GM23248 (cell line): ENCODE results near the gene TUBB2A. TPM values are rescaled to one million over a fixed set of nuclear protein-coding genes. Genes with fewer than 3 reads are reported as not detected.

ENCODE experiments used
- DNase-seq: peaks from one replicate; pipeline ENCODE4 v3.0.0-alpha.2; 2015
- H2AFZ ChIP-seq: fragments of 200-600 bp; sonication (generic); 2 replicates; pipeline ENCODE4 v1.6.1; 2016; ENCODE audit warnings: antibody characterized with exemption
- H3F3A ChIP-seq: fragments of 200-600 bp; sonication (generic); 2 replicates; pipeline ENCODE4 v1.6.1; 2016; ENCODE audit warnings: mild to moderate bottlenecking, antibody characterized with exemption, mixed run types; ENCODE audit not compliant: insufficient read depth
- H3K27ac ChIP-seq: fragments of 200-600 bp; sonication (generic); 2 replicates; pipeline ENCODE4 v1.5.1; 2016; ENCODE audit warnings: mild to moderate bottlenecking
- H3K27me3 ChIP-seq: fragments of 200-600 bp; sonication (generic); replicated peaks from 2 replicates; pipeline ENCODE4 v1.6.1; 2016; ENCODE audit warnings: mild to moderate bottlenecking; ENCODE audit not compliant: insufficient read depth
- H3K36me3 ChIP-seq: fragments of 200-600 bp; sonication (generic); 2 replicates; pipeline ENCODE4 v1.6.1; 2016; ENCODE audit warnings: low read depth, mild to moderate bottlenecking
- H3K4me1 ChIP-seq: fragments of 200-600 bp; sonication (generic); 2 replicates; pipeline ENCODE4 v1.6.1; 2016; ENCODE audit warnings: mild to moderate bottlenecking; ENCODE audit not compliant: insufficient read depth
- H3K4me2 ChIP-seq: fragments of 200-600 bp; sonication (generic); one replicate; pipeline ENCODE4 v1.6.1; 2016; ENCODE audit warnings: mild to moderate bottlenecking; ENCODE audit not compliant: unreplicated experiment
- H3K4me3 ChIP-seq: fragments of 200-600 bp; sonication (generic); 2 replicates; pipeline ENCODE4 v1.5.1; 2016; ENCODE audit warnings: mild to moderate bottlenecking
- H3K79me2 ChIP-seq: fragments of 200-600 bp; sonication (generic); 2 replicates; pipeline ENCODE4 v1.6.1; 2016; ENCODE audit warnings: mild to moderate bottlenecking; ENCODE audit not compliant: insufficient read depth
- H3K9ac ChIP-seq: fragments of 200-600 bp; sonication (generic); 2 replicates; pipeline ENCODE4 v1.6.1; 2016; ENCODE audit warnings: mild to moderate bottlenecking
- H3K9me2 ChIP-seq: fragments of 200-600 bp; sonication (generic); 2 replicates; pipeline ENCODE4 v1.6.1; 2016; ENCODE audit warnings: mixed run types, mild to moderate bottlenecking, moderate library complexity; ENCODE audit not compliant: insufficient read depth
- H3K9me3 ChIP-seq: fragments of 200-600 bp; sonication (generic); one replicate; pipeline ENCODE4 v1.6.1; 2017; ENCODE audit warnings: low read depth
- H4K20me1 ChIP-seq: fragments of 200-600 bp; sonication (generic); 2 replicates; pipeline ENCODE4 v1.6.0; 2016; ENCODE audit not compliant: insufficient read depth
- EZH2 ChIP-seq: fragments of 200-600 bp; sonication (generic); IDR thresholded peaks from 2 replicates; pipeline ENCODE4 v1.6.1; 2018; ENCODE audit warnings: antibody characterized with exemption, mild to moderate bottlenecking; ENCODE audit not compliant: insufficient read depth, poor library complexity, severe bottlenecking
- EZH2phosphoT487 ChIP-seq: fragments of 200-600 bp; sonication (generic); IDR thresholded peaks from 2 replicates; pipeline ENCODE4 v1.6.1; 2018; ENCODE audit warnings: antibody characterized with exemption, moderate library complexity, mild to moderate bottlenecking, low read depth; ENCODE audit not compliant: insufficient read depth
- WGBS, 2 experiments: methylation state at CpG; one replicate each; pipeline ENCODE4 v1.1.6; 2015 to 2017; ENCODE audit warnings: low lambda C conversion rate in 2 of 2, low coverage in 1 of 2; ENCODE audit errors: missing lambda C conversion rate in 2 of 2; 5-methylcytosine and 5-hydroxymethylcytosine counted together
- in situ Hi-C: fragments of 300-500 bp; cut with MboI; formaldehyde crosslinking; loops from 2 replicates; pipeline ENCODE4 v1.15.0; 2020
- polyA plus RNA-seq: library from polyadenylated mRNA; unstranded; fragments of >200 nt; fragmentation: Nextera tagmentation; extraction: Ambion mirVana; gene quantifications from 2 replicates; pipeline ENCODE4 v1.2.1, GENCODE V29; 2016
- total RNA-seq: library from RNA; depleted of rRNA; stranded (reverse); fragments of >200 nt; shearing (Covaris generic); gene quantifications from 2 replicates; pipeline ENCODE4 v1.2.3, GENCODE V29; 2014; rRNA removed

Gene TUBB2A
- total RNA-seq, result 163 and 190 TPM in 2 replicates
- 190 and 195 TPM in 2 replicates for polyA plus RNA-seq

DNA sequence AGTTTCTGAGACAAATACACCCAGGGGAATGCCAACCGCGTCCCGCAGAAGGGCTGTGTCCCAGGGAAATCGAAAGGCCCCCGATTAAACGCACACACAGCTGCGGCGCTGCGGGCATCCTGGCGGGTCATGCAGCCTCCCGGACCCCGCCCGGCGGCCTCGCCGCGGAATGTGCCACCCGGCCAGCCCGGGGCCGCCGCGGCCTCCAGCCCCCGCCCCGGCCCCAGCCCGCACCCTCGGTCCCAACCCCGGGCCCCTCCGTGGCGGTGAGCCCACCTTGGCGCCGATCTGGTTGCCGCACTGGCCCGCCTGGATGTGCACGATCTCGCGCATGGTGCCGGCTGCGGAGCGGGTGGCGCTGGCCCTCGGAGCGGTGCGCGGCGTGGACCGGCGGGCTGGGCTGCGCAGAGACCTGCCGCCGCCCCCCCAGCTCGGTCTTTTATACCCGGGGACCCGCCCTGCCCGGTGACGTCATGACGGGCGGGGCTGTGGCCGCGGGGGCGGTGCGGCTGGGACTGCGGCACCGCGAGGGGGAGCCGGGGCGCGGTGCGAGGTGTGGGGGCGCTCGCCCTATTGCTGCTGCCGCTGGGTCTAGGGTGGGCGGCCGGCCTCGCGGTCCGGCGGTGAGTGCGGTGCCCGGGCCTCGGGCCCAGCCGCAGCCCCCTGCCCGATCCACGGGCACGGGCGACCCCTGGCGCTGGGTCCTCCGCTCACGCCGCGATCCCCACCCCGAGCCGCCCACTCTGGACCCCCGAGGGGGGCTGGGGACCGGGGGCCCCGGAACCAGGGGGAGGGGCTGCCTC lies at the start of gene TUBB2A:
TSS of gene TUBB2A (minus strand) at position 414 of the 803 bp plus-strand sequence. CDS start at position 333, 81 bp downstream.
- H3K9me2 ChIP-seq, result no peaks in the 10 kb centered on the region
- 0 to 1% methylated on average over 34 to 65 of the region's 95 CpGs for WGBS, 2 experiments
- in situ Hi-C loops, result no loop called here

DNA sequence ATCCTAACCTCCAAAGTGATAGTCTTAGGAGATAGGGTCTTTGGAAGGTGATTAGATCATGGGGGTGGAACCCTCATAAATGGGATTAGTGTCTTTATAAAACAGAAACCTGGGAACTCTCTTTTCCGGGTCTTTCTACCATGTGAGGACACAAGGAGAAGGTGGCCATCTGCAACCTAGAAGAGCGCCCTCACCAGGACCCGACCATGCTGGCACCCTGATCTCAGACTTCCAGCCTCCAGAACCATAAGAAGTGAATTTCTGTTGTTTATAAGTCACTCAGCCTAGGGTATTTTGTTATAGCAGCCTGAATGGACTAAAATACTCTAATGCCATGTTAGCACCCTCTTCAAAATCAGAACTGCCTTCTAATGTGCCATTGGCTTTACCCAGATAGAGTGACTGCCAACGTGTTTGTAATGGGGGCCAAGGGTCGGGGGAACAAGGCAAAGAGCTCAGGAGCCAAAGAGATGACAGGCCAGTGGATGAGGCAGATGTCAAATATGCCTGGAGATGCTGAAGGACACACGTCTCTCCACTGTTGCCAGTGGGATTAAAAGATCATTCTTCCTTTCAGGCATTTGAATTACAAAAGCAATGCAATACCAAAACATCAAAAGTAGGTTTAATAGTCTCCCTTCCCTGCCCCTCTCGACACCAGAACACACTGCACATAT lies 49.1 kb upstream of the TUBB2A start:
- peaks cover 28% of the 10 kb centered on the region for H3F3A ChIP-seq
- peak overlapping the region; percentile 83 for H3K27ac ChIP-seq
- no peaks in the 10 kb centered on the region for H3K36me3 ChIP-seq
- no peaks in the 10 kb centered on the region for H4K20me1 ChIP-seq
- DNase-seq, result no peak
- no peak overlapping the region for H3K4me3 ChIP-seq
- H3K4me1 ChIP-seq, result peaks cover 39% of the 10 kb centered on the region
- TF ChIP-seq EZH2phosphoT487 (no peak), EZH2 (no peak)
- no peaks in the 10 kb centered on the region for H3K27me3 ChIP-seq
- in situ Hi-C loops, result no loop called here
- no peaks in the 10 kb centered on the region for H3K79me2 ChIP-seq
- H3K9me3 ChIP-seq, result no peaks in the 10 kb centered on the region
- 73 to 81% methylated on average over 7 of the region's 7 CpGs for WGBS, 2 experiments
- peak overlapping the region; percentile 11 for H3K4me2 ChIP-seq
- no peak overlapping the region for H2AFZ ChIP-seq
- H3K9ac ChIP-seq, result peak overlapping the region; percentile 35; the same call in 1 of the 2 replicates
- H3K9me2 ChIP-seq, result no peaks in the 10 kb centered on the region

More for the DNA sequence above, at the start of gene TUBB2A:
- Histone ChIP-seq H3K4me2 (peak within 1 kb of the TSS; percentile 96), H3K27ac (peak within 1 kb of the TSS; percentile 89), H3K9me3 (no peaks in the 10 kb centered on the region), H3K36me3 (peaks cover 24% of the 10 kb centered on the region), H3F3A (peaks cover 36% of the 10 kb centered on the region), H4K20me1 (no peaks in the 10 kb centered on the region; the same call in 1 of the 2 replicates), H2AFZ (peak within 1 kb of the TSS; percentile 15; the same call in 1 of the 2 replicates), H3K79me2 (peaks cover 21% of the 10 kb centered on the region), H3K4me3 (peak within 1 kb of the TSS; percentile 98), H3K27me3 (no peaks in the 10 kb centered on the region), H3K4me1 (no peaks in the 10 kb centered on the region), H3K9ac (peak within 1 kb of the TSS; percentile 99)
- peak; percentile 94 for DNase-seq
- TF ChIP-seq EZH2phosphoT487 (no peak), EZH2 (no peak)

DNA sequence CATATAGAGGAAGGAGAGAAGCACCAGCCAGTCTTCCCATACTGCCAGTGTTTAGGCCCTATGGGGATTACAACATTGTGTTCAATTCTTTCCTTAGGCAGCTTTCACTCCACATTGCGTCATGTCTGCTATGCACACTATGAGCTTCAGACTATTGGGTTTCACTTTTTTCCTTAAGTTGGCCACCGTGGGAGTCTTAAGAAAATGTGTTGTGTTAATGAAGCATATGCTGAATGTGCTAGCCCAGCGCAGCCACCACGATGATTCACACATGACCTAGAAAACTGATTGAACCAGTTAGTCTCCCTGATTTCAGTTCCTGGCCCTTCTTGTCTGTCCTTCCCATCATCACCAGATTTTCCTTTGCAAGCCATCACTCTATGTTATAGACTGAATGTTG lies 48.6 kb upstream of the TUBB2A start:
- WGBS, 2 experiments, result 6 to 9% methylated on average over 4 of the region's 4 CpGs
- DNase-seq, result peak; percentile 97
- Histone ChIP-seq H2AFZ (no peak overlapping the region), H3K9me3 (no peaks in the 10 kb centered on the region), H3K9ac (peak overlapping the region; percentile 44; the same call in 1 of the 2 replicates), H3K9me2 (no peaks in the 10 kb centered on the region), H3F3A (peaks cover 28% of the 10 kb centered on the region), H3K4me3 (no peak overlapping the region), H3K27ac (peak overlapping the region; percentile 83), H3K27me3 (no peaks in the 10 kb centered on the region), H4K20me1 (no peaks in the 10 kb centered on the region), H3K79me2 (no peaks in the 10 kb centered on the region), H3K36me3 (no peaks in the 10 kb centered on the region), H3K4me2 (peak overlapping the region; percentile 12), H3K4me1 (peaks cover 37% of the 10 kb centered on the region)
- TF ChIP-seq EZH2phosphoT487 (no peak), EZH2 (no peak)
- in situ Hi-C loops, result no loop called here

DNA sequence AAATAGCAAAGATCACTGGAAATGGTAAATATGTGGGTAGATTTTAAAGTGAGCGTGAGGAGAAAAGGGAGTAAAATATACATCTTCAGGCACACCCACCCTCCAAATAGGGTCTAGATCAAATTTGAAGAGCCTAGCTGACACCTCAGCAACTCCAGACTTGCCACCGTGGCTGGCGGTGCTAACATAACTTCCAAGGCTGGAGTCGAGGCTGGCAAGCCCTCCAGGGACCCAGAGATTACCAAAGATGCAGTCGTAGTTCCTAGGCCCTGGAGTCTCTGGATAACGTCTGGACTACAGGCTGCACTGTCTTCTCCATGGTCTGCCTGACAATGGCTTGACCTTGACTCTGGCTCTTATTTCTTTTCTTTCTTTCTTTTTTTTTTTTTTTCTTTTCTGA lies 47.6 kb upstream of the TUBB2A start:
- no peaks in the 10 kb centered on the region for H3K79me2 ChIP-seq
- DNase-seq, result no peak
- H3K27ac ChIP-seq, result no peak overlapping the region
- H3K9me3 ChIP-seq, result no peaks in the 10 kb centered on the region
- H3K9ac ChIP-seq, result no peak overlapping the region
- peaks cover 36% of the 10 kb centered on the region for H3K4me1 ChIP-seq
- 88 to 92% methylated on average over 6 of the region's 6 CpGs for WGBS, 2 experiments
- no peaks in the 10 kb centered on the region for H3K27me3 ChIP-seq
- in situ Hi-C loops, result no loop called here
- TF ChIP-seq EZH2phosphoT487, result no peak
- TF ChIP-seq EZH2, result no peak
- no peak overlapping the region for H2AFZ ChIP-seq
- peaks cover 24% of the 10 kb centered on the region for H3F3A ChIP-seq
- no peaks in the 10 kb centered on the region for H3K9me2 ChIP-seq
- H3K36me3 ChIP-seq, result no peaks in the 10 kb centered on the region
- no peaks in the 10 kb centered on the region for H4K20me1 ChIP-seq
- no peak overlapping the region for H3K4me3 ChIP-seq
- no peak overlapping the region for H3K4me2 ChIP-seq
